Measurements from ENCODE around the gene CHRD. TPM values are rescaled to one million over a fixed set of nuclear protein-coding genes. Genes with fewer than 3 reads are reported as not detected.

CHRD gene
- total and polyA plus RNA-seq, 10 of the 15 experiments (the other 5 are each of a cell fraction or from before 2014, with no cell fraction given), result not detected

DNA sequence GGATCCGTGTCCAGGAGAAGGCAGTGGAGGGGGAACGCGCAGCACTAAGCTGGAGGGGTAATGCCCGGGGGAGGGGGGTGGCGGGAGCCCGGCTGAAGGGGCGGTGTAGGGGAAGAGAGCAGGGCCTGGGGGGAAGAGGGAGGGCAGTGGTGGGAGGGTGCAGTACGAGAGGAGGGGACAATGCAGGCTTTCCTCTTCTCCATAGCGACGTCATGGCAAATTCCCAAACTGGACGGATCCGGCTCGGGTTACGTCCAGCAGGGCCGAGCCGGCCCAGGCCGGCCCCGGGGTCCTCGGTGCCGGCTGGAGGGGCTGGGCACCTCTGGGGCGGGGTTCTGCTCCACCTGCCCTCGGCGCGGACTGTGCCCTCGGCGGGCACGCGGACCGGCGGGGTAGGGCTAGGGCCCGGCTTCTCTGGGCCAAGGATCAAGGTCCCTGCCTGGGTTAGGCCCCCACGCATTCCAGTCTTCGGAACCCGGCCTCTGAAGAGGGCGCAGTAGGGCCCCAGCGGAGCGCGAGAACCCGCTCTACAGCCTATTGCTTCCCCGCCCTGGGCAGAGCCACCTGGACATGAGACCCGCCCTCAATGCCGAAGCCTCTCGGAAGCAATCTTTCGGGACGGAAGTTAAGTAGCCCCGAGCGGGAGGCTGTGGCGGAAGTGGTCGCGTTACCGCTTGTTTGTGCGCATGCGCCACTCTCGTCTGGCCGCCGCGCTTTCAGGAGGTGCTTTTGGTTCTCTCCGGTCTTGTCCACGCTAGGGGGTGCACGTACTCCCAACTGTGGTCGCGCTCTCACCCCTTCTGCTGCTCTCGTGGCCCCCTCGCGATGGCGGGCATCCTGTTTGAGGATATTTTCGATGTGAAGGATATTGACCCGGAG is 16.9 kb upstream of the CHRD start (continued):
- TF ChIP-seq, protein P1, sequence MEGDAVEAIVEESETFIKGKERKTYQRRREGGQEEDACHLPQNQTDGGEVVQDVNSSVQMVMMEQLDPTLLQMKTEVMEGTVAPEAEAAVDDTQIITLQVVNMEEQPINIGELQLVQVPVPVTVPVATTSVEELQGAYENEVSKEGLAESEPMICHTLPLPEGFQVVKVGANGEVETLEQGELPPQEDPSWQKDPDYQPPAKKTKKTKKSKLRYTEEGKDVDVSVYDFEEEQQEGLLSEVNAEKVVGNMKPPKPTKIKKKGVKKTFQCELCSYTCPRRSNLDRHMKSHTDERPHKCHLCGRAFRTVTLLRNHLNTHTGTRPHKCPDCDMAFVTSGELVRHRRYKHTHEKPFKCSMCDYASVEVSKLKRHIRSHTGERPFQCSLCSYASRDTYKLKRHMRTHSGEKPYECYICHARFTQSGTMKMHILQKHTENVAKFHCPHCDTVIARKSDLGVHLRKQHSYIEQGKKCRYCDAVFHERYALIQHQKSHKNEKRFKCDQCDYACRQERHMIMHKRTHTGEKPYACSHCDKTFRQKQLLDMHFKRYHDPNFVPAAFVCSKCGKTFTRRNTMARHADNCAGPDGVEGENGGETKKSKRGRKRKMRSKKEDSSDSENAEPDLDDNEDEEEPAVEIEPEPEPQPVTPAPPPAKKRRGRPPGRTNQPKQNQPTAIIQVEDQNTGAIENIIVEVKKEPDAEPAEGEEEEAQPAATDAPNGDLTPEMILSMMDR (IDR thresholded peaks at IDR 0.05 in 2 of 3, conservative IDR thresholded peaks at IDR 0.05 in 1 of 3; ENCODE audit: control insufficient read depth in 2 of 3, extremely low read depth in 1 of 3, insufficient read depth in 1 of 3, low read depth in 3 of 3, low read length in 3 of 3), result peak; percentile 53 to 80 (median 60)
- TF ChIP-seq, protein P2, sequence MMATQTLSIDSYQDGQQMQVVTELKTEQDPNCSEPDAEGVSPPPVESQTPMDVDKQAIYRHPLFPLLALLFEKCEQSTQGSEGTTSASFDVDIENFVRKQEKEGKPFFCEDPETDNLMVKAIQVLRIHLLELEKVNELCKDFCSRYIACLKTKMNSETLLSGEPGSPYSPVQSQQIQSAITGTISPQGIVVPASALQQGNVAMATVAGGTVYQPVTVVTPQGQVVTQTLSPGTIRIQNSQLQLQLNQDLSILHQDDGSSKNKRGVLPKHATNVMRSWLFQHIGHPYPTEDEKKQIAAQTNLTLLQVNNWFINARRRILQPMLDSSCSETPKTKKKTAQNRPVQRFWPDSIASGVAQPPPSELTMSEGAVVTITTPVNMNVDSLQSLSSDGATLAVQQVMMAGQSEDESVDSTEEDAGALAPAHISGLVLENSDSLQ (IDR thresholded peaks at IDR 0.05), result no peak
- TF ChIP-seq, protein P3, sequence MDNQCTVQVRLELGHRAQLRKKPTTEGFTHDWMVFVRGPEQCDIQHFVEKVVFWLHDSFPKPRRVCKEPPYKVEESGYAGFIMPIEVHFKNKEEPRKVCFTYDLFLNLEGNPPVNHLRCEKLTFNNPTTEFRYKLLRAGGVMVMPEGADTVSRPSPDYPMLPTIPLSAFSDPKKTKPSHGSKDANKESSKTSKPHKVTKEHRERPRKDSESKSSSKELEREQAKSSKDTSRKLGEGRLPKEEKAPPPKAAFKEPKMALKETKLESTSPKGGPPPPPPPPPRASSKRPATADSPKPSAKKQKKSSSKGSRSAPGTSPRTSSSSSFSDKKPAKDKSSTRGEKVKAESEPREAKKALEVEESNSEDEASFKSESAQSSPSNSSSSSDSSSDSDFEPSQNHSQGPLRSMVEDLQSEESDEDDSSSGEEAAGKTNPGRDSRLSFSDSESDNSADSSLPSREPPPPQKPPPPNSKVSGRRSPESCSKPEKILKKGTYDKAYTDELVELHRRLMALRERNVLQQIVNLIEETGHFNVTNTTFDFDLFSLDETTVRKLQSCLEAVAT (IDR thresholded peaks at IDR 0.05), result peak; percentile 86
- TF ChIP-seq POLR2AphosphoS5 (IDR thresholded peaks at IDR 0.05; ENCODE audit: low read length) (peak; percentile 90; the same call in 1 of the 2 replicates), CHD2 (IDR thresholded peaks at IDR 0.05; ENCODE audit: borderline replicate concordance, low read depth, low read length) (peak; percentile 85)
- TF ChIP-seq, protein P4, sequence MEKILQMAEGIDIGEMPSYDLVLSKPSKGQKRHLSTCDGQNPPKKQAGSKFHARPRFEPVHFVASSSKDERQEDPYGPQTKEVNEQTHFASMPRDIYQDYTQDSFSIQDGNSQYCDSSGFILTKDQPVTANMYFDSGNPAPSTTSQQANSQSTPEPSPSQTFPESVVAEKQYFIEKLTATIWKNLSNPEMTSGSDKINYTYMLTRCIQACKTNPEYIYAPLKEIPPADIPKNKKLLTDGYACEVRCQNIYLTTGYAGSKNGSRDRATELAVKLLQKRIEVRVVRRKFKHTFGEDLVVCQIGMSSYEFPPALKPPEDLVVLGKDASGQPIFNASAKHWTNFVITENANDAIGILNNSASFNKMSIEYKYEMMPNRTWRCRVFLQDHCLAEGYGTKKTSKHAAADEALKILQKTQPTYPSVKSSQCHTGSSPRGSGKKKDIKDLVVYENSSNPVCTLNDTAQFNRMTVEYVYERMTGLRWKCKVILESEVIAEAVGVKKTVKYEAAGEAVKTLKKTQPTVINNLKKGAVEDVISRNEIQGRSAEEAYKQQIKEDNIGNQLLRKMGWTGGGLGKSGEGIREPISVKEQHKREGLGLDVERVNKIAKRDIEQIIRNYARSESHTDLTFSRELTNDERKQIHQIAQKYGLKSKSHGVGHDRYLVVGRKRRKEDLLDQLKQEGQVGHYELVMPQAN (conservative IDR thresholded peaks at IDR 0.05), result peak; percentile 41; the same call in 1 of the 2 replicates

All from GM12878 (cell line).